WTC11 (cell line): ENCODE measurements around the gene USP8.

Experiments
- ATF3 ChIP-seq: sonication (generic); formaldehyde crosslinking; conservative IDR thresholded peaks from 2 replicates; pipeline ENCODE4 v1.8.1; 2022; ENCODE audit warnings: mild to moderate bottlenecking, missing genetic modification reagents
- CTCF ChIP-seq: fragments of 200-600 bp; IDR thresholded peaks from 2 replicates; pipeline ENCODE4 v1.8.0; 2022; ENCODE audit warnings: antibody characterized with exemption
- E2F1 ChIP-seq: sonication (generic); formaldehyde crosslinking; IDR thresholded peaks from 2 replicates; pipeline ENCODE4 v1.8.0; 2022; ENCODE audit warnings: mild to moderate bottlenecking, missing genetic modification reagents
- ELF4 ChIP-seq: sonication (generic); formaldehyde crosslinking; IDR thresholded peaks from 2 replicates; pipeline ENCODE4 v1.8.1; 2022; ENCODE audit warnings: low read depth, mild to moderate bottlenecking, moderate library complexity, missing genetic modification reagents
- EMX1 ChIP-seq: fragments of 250-450 bp; sonication (Bioruptor Pico); IDR thresholded peaks from 2 replicates; pipeline ENCODE4 v1.8.0; 2021; ENCODE audit warnings: mild to moderate bottlenecking
- FOXJ3 ChIP-seq: sonication (generic); formaldehyde crosslinking; IDR thresholded peaks from 2 replicates; pipeline ENCODE4 v1.9.0; 2021; ENCODE audit warnings: missing genetic modification reagents, mild to moderate bottlenecking, borderline replicate concordance
- HMGXB4 ChIP-seq: sonication (generic); formaldehyde crosslinking; IDR thresholded peaks from 2 replicates; pipeline ENCODE4 v1.8.1; 2023; ENCODE audit warnings: mild to moderate bottlenecking, moderate library complexity, missing genetic modification reagents
- MAX ChIP-seq: sonication (generic); formaldehyde crosslinking; IDR thresholded peaks from 2 replicates; pipeline ENCODE4 v1.8.0; 2022; ENCODE audit warnings: mild to moderate bottlenecking, missing genetic modification reagents
- NR3C1 ChIP-seq: sonication (generic); formaldehyde crosslinking; conservative IDR thresholded peaks from 2 replicates; pipeline ENCODE4 v1.8.1; 2023; ENCODE audit warnings: low read depth, mild to moderate bottlenecking, missing genetic modification reagents
- SP1 ChIP-seq: sonication (generic); formaldehyde crosslinking; conservative IDR thresholded peaks from 2 replicates; pipeline ENCODE4 v1.8.1; 2022; ENCODE audit warnings: missing genetic modification reagents
- USF1 ChIP-seq: sonication (generic); formaldehyde crosslinking; IDR thresholded peaks from 2 replicates; pipeline ENCODE4 v1.8.0; 2022; ENCODE audit warnings: mild to moderate bottlenecking, missing genetic modification reagents
- USF2 ChIP-seq: sonication (generic); formaldehyde crosslinking; IDR thresholded peaks from 2 replicates; pipeline ENCODE4 v1.8.1; 2023; ENCODE audit warnings: mild to moderate bottlenecking, missing genetic modification reagents, moderate library complexity

- no peak for TF ChIP-seq ATF3
- TF ChIP-seq USF1, result no peak
- no peak for TF ChIP-seq CTCF
- TF ChIP-seq HMGXB4 (CRISPR knock-in tag), result no peak
- TF ChIP-seq NR3C1, result no peak
- TF ChIP-seq EMX1 (CRISPR knock-in tag), result no peak
- TF ChIP-seq USF2, result no peak
- TF ChIP-seq MAX (CRISPR knock-in tag), result no peak
- TF ChIP-seq SP1, result no peak
- no peak for TF ChIP-seq ELF4 (CRISPR knock-in tag)
- no peak for TF ChIP-seq E2F1 (CRISPR knock-in tag)
- no peak for TF ChIP-seq FOXJ3 (CRISPR knock-in tag)
These were observed 1.0 kb downstream of the USP8 start for GRCh38 chr15:50425219-50425618.
